ENCODE data around the gene RAD51B.
"Not testable (repeated sequence)": the region's sequence is repeated elsewhere in the genome, so short reads cannot be mapped to it uniquely, and the experiment has no call there.

RAD51B gene

GRCh38 chr14:68759017-68759560 is 939.5 kb downstream of the RAD51B start:
- intact Hi-C loops (cut with DNase I), result no loop called here
- no peak for DNase-seq

GRCh38 chr14:68759937-68760336 is 940.4 kb downstream of the RAD51B start:
- DNase-seq, result no peak
- intact Hi-C loops (cut with DNase I), result no loop called here

GRCh38 chr14:68760761-68761160 is 941.2 kb downstream of the RAD51B start:
- intact Hi-C loops (cut with DNase I), result no loop called here
- DNase-seq, result no peak

- DNase-seq, result no peak
- intact Hi-C loops (cut with DNase I), result no loop called here
Observed at GRCh38 chr14:68761391-68761790, 941.8 kb downstream of the RAD51B start.

- intact Hi-C loops (cut with DNase I), result no loop called here
- no peak for DNase-seq
Observed at GRCh38 chr14:68762953-68763764, 943.6 kb downstream of the RAD51B start.

- DNase-seq; intact Hi-C loops (cut with DNase I): not testable (repeated sequence)
Observed at GRCh38 chr14:68763843-68764242, 944.3 kb downstream of the RAD51B start.

- intact Hi-C loops (cut with DNase I), result no loop called here
- no peak for DNase-seq
Observed at GRCh38 chr14:68766299-68767247, 947.0 kb downstream of the RAD51B start.

GRCh38 chr14:68767248-68767645 is 947.7 kb downstream of the RAD51B start:
- intact Hi-C loops (cut with DNase I), result no loop called here
- no peak for DNase-seq

GRCh38 chr14:68768316-68768715 is 948.7 kb downstream of the RAD51B start:
- intact Hi-C loops (cut with DNase I), result no loop called here

GRCh38 chr14:68770051-68770450 is 950.5 kb downstream of the RAD51B start:
- intact Hi-C loops (cut with DNase I), result no loop called here
- DNase-seq, result no peak

More at GRCh38 chr14:68768316-68768715, 948.7 kb downstream of the RAD51B start:
- peak in 1 of 42 donors; percentile 22 for DNase-seq

GRCh38 chr14:68770553-68771286 is 951.1 kb downstream of the RAD51B start:
- intact Hi-C loops (cut with DNase I), result no loop called here
- no peak for DNase-seq

- intact Hi-C loops (cut with DNase I), result no loop called here
- DNase-seq, result peak in 2 of 42 donors; percentile 29 to 38
Observed at GRCh38 chr14:68771631-68772030, 952.1 kb downstream of the RAD51B start.

GRCh38 chr14:68772761-68773381 is 953.3 kb downstream of the RAD51B start:
- DNase-seq, result no peak
- intact Hi-C loops (cut with DNase I), result no loop called here

GRCh38 chr14:68774771-68775613 is 955.4 kb downstream of the RAD51B start:
- intact Hi-C loops (cut with DNase I), result no loop called here
- DNase-seq, result peak in 2 of 42 donors; percentile 5 to 13

- DNase-seq, result peak in 2 of 42 donors; percentile 24 to 27
- intact Hi-C loops (cut with DNase I), result no loop called here
Observed at GRCh38 chr14:68775614-68776126, 956.1 kb downstream of the RAD51B start.

GRCh38 chr14:68777644-68778043 is 958.1 kb downstream of the RAD51B start:
- intact Hi-C loops (cut with DNase I), result no loop called here
- peak in 4 of 42 donors; percentile 2 to 16 (median 7) for DNase-seq
